GM12878 (cell line): ENCODE measurements around the gene MAN1A1. TPM values are rescaled to one million over a fixed set of nuclear protein-coding genes. Genes with fewer than 3 reads are reported as not detected.

Experiments used
- ATAC-seq: fragments of 200-7000 bp; cut with Tn5 transposase; 3 replicates; pipeline ENCODE4 v1.9.1; 2020; ENCODE audit warnings: mild to moderate bottlenecking, moderate library complexity
- BruUV-seq: library from RNA; stranded (reverse); fragments of 400-500 nt; replicated peaks from 2 replicates; lab custom pipeline; 2021; lab: Mats Ljungman, UMichigan
- CTCF ChIA-PET: fragments of 300-600 bp; sonication (Branson Sonifier 250); formaldehyde crosslinking; extraction: SDS; loops from one replicate; lab custom pipeline; 2021; ENCODE audit warnings: inconsistent platforms; lab: Yijun Ruan, JAX
- POLR2A ChIA-PET: fragments of 350-600 bp; formaldehyde crosslinking; extraction: SDS; loops from one replicate; lab custom pipeline; 2021; ENCODE audit warnings: inconsistent platforms; lab: Charles Lee
- RAD21 ChIA-PET: fragments of 300-600 bp; sonication (Branson Sonifier 250); formaldehyde crosslinking; loops from one replicate; lab custom pipeline; 2023; ENCODE audit warnings: antibody characterized with exemption; ENCODE audit not compliant: unreplicated experiment; lab: Charles Lee
- SMC1A ChIA-PET: fragments of 300-600 bp; sonication (Branson Sonifier 250); formaldehyde crosslinking; loops from one replicate; lab custom pipeline; 2023; ENCODE audit not compliant: unreplicated experiment, uncharacterized antibody; lab: Charles Lee
- DNase-seq: peaks from one replicate; pipeline ENCODE4 v3.0.0-alpha.2; 2011; ENCODE audit warnings: low read depth, low spot score
- FAIRE-seq: peaks from 3 replicates; lab custom pipeline; 2011; peaks lifted over from hg19 to GRCh38; lab: Jason Lieb, UNC
- H2AFZ ChIP-seq: 2 replicates; pipeline ENCODE4 v1.6.0; 2011; ENCODE audit warnings: low read depth, low read length, control low read depth; ENCODE audit not compliant: control insufficient read depth
- H3K27ac ChIP-seq: 2 replicates; pipeline ENCODE4 v1.5.1; 2011; ENCODE audit warnings: control low read depth; ENCODE audit not compliant: control insufficient read depth, insufficient read depth
- H3K27me3 ChIP-seq, 2 experiments: replicated peaks in 1 of 2; 2 replicates each; pipeline versions ENCODE4 v1.6.0 to v1.6.1; 2011; ENCODE audit warnings: low read length in 1 of 2; ENCODE audit not compliant: control insufficient read depth in 2 of 2, insufficient read depth in 2 of 2
- H3K36me3 ChIP-seq, 2 experiments: 2 replicates each; pipeline ENCODE4 v1.5.1; 2011; ENCODE audit warnings: low read length in 1 of 2; ENCODE audit not compliant: control insufficient read depth in 2 of 2, insufficient read depth in 2 of 2
- H3K4me1 ChIP-seq: 2 replicates; pipeline ENCODE4 v1.6.1; 2011; ENCODE audit warnings: mild to moderate bottlenecking, low read length, moderate library complexity, mixed read lengths; ENCODE audit not compliant: control insufficient read depth, insufficient read depth
- H3K4me2 ChIP-seq: 2 replicates; pipeline ENCODE4 v1.6.0; 2011; ENCODE audit warnings: control low read depth; ENCODE audit not compliant: control insufficient read depth, insufficient read depth
- H3K4me3 ChIP-seq: fragments of 200-600 bp; sonication (generic); 2 replicates; pipeline ENCODE4 v1.5.1; 2016
- H3K79me2 ChIP-seq: 2 replicates; pipeline ENCODE4 v1.6.0; 2011; ENCODE audit warnings: low read length; ENCODE audit not compliant: control insufficient read depth, insufficient read depth
- H3K9ac ChIP-seq: 2 replicates; pipeline ENCODE4 v1.8.0; 2011; ENCODE audit warnings: low read length, control low read depth, mixed read lengths; ENCODE audit not compliant: control insufficient read depth, insufficient read depth
- H3K9me3 ChIP-seq: replicated peaks from 3 replicates; pipeline ENCODE4 v1.5.1; 2011; ENCODE audit warnings: mild to moderate bottlenecking, low read length; ENCODE audit not compliant: control insufficient read depth, insufficient read depth
- H4K20me1 ChIP-seq: 2 replicates; pipeline ENCODE4 v1.6.0; 2011; ENCODE audit not compliant: control insufficient read depth, insufficient read depth
- RFX5 ChIP-seq: IDR thresholded peaks from 2 replicates; pipeline ENCODE4 v1.6.1; 2011; ENCODE audit warnings: low read depth, low read length, improper control_type of control experiment
- SMAD1 ChIP-seq: fragments of 450-650 bp; IDR thresholded peaks from 2 replicates; pipeline ENCODE4 v1.6.1; 2018; ENCODE audit warnings: mild to moderate bottlenecking, low read depth; ENCODE audit not compliant: partially characterized antibody
- SUPT20H ChIP-seq: IDR thresholded peaks from 2 replicates; pipeline ENCODE4 v1.6.1; 2011; ENCODE audit warnings: low read depth, mild to moderate bottlenecking, low read length, moderate library complexity, borderline replicate concordance; ENCODE audit not compliant: control insufficient read depth
- TBL1XR1 ChIP-seq: IDR thresholded peaks from 2 replicates; pipeline ENCODE4 v1.6.1; 2012; ENCODE audit warnings: low read depth, low read length, improper control_type of control experiment
- ZNF207 ChIP-seq: fragments of 450-650 bp; IDR thresholded peaks from 2 replicates; pipeline ENCODE4 v1.6.1; 2014; ENCODE audit warnings: antibody characterized with exemption, mild to moderate bottlenecking, borderline replicate concordance
- WGBS: methylation state at CpG from one replicate; pipeline ENCODE4 v1.1.6; 2016; ENCODE audit warnings: low lambda C conversion rate; ENCODE audit not compliant: insufficient replicate concordance, insufficient coverage; ENCODE audit errors: missing lambda C conversion rate; 5-methylcytosine and 5-hydroxymethylcytosine counted together
- in situ Hi-C: fragments of 300-500 bp; cut with MboI; formaldehyde crosslinking; loops from 9 replicates; pipeline ENCODE4 v1.14.3; 2018; ENCODE audit warnings: mixed read lengths
- intact Hi-C: fragments of 100-400 bp; cut with micrococcal nuclease; formaldehyde crosslinking; loops from one replicate; pipeline ENCODE4 v1.14.2; 2022; ENCODE audit not compliant: unreplicated experiment
- polyA plus RNA-seq, 11 experiments: library from polyadenylated mRNA; depleted of rRNA in 4 of 11; unstranded in 6 of 11; stranded (reverse) in 5 of 11; fragments of >200 nt; fragmentation: Nextera tagmentation in 4 of 11; fragmentation: Illumina TruSeq in 1 of 11; extraction: Ambion mirVana in 4 of 11; extraction: Trizol in 1 of 11; gene quantifications; 1 replicate in 1 of 11; 2 replicates in 10 of 11; pipeline versions ENCODE4 v1.2.1 to v1.2.3, GENCODE V29; 2011 to 2016; ENCODE audit warnings: inconsistent platforms in 2 of 11, missing spikeins in 2 of 11, low read depth in 1 of 11
- total RNA-seq, 4 experiments: library from RNA; depleted of rRNA in 3 of 4; stranded (reverse); fragments of >200 nt in 3 of 4; fragmentation: Illumina TruSeq in 1 of 4; extraction: Trizol in 1 of 4; gene quantifications; 2 replicates each; pipeline versions ENCODE4 v1.2.1 to v1.2.3, GENCODE V29; 2013 to 2021
- TF ChIP-seq, protein P1 (sequence below): IDR thresholded peaks from 2 replicates; pipeline ENCODE4 v1.6.1; 2012; ENCODE audit warnings: low read length, inconsistent platforms
- TF ChIP-seq, protein P2 (sequence below): fragments of 450-650 bp; IDR thresholded peaks from 2 replicates; pipeline ENCODE4 v1.6.1; 2016; ENCODE audit warnings: mild to moderate bottlenecking
- TF ChIP-seq, protein P3 (sequence below): IDR thresholded peaks from 2 replicates; pipeline ENCODE4 v1.6.1; 2012; ENCODE audit warnings: mild to moderate bottlenecking, low read depth, low read length

The MAN1A1 gene
- total and polyA plus RNA-seq, 10 of the 15 experiments (the other 5 are each of a cell fraction or from before 2014, with no cell fraction given): 5.4 to 28.1 (median 19.5) TPM

- 82% methylated on average over 6 of the region's 6 CpGs for WGBS
- ChIA-PET CTCF (interaction anchor here (1.0 kb wide), 1 partner anchor 224 kb away, joined by 3 read pairs; no protein-coding TSS in a partner anchor), POLR2A (no interaction called here), SMC1A (no interaction called here), RAD21 (no interaction called here)
- in situ Hi-C loops (no loop called here), intact Hi-C loops (no loop called here)
- no peak overlapping the region for H3K9ac ChIP-seq
- no peak for ATAC-seq
- H3K4me1 ChIP-seq: no peaks in the 10 kb centered on the region
- H3K36me3 ChIP-seq: no peaks in the 10 kb centered on the region
- no peaks in the 10 kb centered on the region for H4K20me1 ChIP-seq
- H3K27ac ChIP-seq: no peak overlapping the region
- FAIRE-seq: no peak
- H2AFZ ChIP-seq: no peak overlapping the region
- no peak overlapping the region for H3K4me2 ChIP-seq
- DNase-seq: no peak
- H3K4me3 ChIP-seq: no peak overlapping the region
- H3K27me3 ChIP-seq: no peaks in the 10 kb centered on the region
- no peaks in the 10 kb centered on the region; the same call in 2 of the 3 replicates for H3K9me3 ChIP-seq
- BruUV-seq: no TSS peak
- no peaks in the 10 kb centered on the region for H3K79me2 ChIP-seq
- TF ChIP-seq SMAD1: no peak
- TF ChIP-seq ZNF207: no peak
- TF ChIP-seq SUPT20H: no peak
- TF ChIP-seq TBL1XR1: no peak
- TF ChIP-seq, protein P1, sequence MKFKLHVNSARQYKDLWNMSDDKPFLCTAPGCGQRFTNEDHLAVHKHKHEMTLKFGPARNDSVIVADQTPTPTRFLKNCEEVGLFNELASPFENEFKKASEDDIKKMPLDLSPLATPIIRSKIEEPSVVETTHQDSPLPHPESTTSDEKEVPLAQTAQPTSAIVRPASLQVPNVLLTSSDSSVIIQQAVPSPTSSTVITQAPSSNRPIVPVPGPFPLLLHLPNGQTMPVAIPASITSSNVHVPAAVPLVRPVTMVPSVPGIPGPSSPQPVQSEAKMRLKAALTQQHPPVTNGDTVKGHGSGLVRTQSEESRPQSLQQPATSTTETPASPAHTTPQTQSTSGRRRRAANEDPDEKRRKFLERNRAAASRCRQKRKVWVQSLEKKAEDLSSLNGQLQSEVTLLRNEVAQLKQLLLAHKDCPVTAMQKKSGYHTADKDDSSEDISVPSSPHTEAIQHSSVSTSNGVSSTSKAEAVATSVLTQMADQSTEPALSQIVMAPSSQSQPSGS: no peak
- no peak for TF ChIP-seq RFX5
- TF ChIP-seq, protein P2, sequence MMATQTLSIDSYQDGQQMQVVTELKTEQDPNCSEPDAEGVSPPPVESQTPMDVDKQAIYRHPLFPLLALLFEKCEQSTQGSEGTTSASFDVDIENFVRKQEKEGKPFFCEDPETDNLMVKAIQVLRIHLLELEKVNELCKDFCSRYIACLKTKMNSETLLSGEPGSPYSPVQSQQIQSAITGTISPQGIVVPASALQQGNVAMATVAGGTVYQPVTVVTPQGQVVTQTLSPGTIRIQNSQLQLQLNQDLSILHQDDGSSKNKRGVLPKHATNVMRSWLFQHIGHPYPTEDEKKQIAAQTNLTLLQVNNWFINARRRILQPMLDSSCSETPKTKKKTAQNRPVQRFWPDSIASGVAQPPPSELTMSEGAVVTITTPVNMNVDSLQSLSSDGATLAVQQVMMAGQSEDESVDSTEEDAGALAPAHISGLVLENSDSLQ: no peak
- TF ChIP-seq, protein P3, sequence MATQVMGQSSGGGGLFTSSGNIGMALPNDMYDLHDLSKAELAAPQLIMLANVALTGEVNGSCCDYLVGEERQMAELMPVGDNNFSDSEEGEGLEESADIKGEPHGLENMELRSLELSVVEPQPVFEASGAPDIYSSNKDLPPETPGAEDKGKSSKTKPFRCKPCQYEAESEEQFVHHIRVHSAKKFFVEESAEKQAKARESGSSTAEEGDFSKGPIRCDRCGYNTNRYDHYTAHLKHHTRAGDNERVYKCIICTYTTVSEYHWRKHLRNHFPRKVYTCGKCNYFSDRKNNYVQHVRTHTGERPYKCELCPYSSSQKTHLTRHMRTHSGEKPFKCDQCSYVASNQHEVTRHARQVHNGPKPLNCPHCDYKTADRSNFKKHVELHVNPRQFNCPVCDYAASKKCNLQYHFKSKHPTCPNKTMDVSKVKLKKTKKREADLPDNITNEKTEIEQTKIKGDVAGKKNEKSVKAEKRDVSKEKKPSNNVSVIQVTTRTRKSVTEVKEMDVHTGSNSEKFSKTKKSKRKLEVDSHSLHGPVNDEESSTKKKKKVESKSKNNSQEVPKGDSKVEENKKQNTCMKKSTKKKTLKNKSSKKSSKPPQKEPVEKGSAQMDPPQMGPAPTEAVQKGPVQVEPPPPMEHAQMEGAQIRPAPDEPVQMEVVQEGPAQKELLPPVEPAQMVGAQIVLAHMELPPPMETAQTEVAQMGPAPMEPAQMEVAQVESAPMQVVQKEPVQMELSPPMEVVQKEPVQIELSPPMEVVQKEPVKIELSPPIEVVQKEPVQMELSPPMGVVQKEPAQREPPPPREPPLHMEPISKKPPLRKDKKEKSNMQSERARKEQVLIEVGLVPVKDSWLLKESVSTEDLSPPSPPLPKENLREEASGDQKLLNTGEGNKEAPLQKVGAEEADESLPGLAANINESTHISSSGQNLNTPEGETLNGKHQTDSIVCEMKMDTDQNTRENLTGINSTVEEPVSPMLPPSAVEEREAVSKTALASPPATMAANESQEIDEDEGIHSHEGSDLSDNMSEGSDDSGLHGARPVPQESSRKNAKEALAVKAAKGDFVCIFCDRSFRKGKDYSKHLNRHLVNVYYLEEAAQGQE: no peak
These were observed 19.4 kb upstream of the MAN1A1 start for GRCh38 chr6:119368921-119369320.
